ENCODE results near the gene AMZ1. TPM values are rescaled to one million over a fixed set of nuclear protein-coding genes. Genes with fewer than 3 reads are reported as not detected.

The AMZ1 gene
- total RNA-seq, 1 experiment from 2014 or later = 0.85 TPM

DNA sequence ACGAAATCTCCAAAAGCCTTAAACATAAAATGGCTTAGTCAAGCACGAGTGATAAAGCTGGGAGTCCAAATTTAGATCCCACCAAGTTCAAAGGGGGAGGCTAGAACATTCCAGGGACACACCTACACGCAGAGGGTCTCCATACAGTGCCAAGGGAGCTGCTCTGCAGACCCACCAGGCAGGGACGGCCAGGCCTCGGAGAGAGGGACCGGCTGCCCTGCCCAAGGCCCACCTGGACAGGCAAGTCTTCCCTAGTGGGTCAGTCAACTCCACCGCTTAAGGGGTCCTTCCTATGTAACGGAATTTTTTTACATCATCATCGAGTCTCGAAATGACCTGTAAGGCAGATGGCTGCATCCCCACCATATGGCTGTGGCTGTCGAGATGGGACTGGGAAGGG lies 28.5 kb downstream of the AMZ1 start:
- DNase-seq (ENCODE audit: low spot score) = no peak
- Mint-ChIP-seq H3K27me3 (ENCODE audit: low read depth) (no peaks in the 10 kb centered on the region), H3K4me3 (no peak overlapping the region), H3K9me3 (no peaks in the 10 kb centered on the region), H3K4me1 (peaks cover 6% of the 10 kb centered on the region), H3K36me3 (peaks cover 52% of the 10 kb centered on the region), H3K27ac (peak overlapping the region; percentile 79; the same call in 1 of the 2 replicates)
- ChIA-PET POLR2A (no interaction called here), CTCF (no interaction called here)
- ATAC-seq = no peak
- TF ChIP-seq, protein P1, sequence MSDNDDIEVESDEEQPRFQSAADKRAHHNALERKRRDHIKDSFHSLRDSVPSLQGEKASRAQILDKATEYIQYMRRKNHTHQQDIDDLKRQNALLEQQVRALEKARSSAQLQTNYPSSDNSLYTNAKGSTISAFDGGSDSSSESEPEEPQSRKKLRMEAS (CRISPR knock-in tag; IDR thresholded peaks at IDR 0.05) = no peak
- no peak for TF ChIP-seq ETV6 (CRISPR knock-in tag; IDR thresholded peaks at IDR 0.05)
- TF ChIP-seq, protein P2, sequence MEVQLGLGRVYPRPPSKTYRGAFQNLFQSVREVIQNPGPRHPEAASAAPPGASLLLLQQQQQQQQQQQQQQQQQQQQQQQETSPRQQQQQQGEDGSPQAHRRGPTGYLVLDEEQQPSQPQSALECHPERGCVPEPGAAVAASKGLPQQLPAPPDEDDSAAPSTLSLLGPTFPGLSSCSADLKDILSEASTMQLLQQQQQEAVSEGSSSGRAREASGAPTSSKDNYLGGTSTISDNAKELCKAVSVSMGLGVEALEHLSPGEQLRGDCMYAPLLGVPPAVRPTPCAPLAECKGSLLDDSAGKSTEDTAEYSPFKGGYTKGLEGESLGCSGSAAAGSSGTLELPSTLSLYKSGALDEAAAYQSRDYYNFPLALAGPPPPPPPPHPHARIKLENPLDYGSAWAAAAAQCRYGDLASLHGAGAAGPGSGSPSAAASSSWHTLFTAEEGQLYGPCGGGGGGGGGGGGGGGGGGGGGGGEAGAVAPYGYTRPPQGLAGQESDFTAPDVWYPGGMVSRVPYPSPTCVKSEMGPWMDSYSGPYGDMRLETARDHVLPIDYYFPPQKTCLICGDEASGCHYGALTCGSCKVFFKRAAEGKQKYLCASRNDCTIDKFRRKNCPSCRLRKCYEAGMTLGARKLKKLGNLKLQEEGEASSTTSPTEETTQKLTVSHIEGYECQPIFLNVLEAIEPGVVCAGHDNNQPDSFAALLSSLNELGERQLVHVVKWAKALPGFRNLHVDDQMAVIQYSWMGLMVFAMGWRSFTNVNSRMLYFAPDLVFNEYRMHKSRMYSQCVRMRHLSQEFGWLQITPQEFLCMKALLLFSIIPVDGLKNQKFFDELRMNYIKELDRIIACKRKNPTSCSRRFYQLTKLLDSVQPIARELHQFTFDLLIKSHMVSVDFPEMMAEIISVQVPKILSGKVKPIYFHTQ (CRISPR knock-in tag; IDR thresholded peaks at IDR 0.05) = no peak
- no peak for TF ChIP-seq NFATC4 (CRISPR knock-in tag; IDR thresholded peaks at IDR 0.05)
- no peak for TF ChIP-seq OVOL2 (CRISPR knock-in tag; IDR thresholded peaks at IDR 0.05; ENCODE audit: borderline replicate concordance)
- no peak for TF ChIP-seq NFYB (CRISPR knock-in tag; conservative IDR thresholded peaks at IDR 0.05; ENCODE audit: low read depth)
- TF ChIP-seq FOXK1 (CRISPR knock-in tag; IDR thresholded peaks at IDR 0.05) = no peak
- no peak for TF ChIP-seq RORB (CRISPR knock-in tag; IDR thresholded peaks at IDR 0.05)
- TF ChIP-seq, protein P3, sequence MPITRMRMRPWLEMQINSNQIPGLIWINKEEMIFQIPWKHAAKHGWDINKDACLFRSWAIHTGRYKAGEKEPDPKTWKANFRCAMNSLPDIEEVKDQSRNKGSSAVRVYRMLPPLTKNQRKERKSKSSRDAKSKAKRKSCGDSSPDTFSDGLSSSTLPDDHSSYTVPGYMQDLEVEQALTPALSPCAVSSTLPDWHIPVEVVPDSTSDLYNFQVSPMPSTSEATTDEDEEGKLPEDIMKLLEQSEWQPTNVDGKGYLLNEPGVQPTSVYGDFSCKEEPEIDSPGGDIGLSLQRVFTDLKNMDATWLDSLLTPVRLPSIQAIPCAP (CRISPR knock-in tag; IDR thresholded peaks at IDR 0.05) = no peak
- TF ChIP-seq, protein P4, sequence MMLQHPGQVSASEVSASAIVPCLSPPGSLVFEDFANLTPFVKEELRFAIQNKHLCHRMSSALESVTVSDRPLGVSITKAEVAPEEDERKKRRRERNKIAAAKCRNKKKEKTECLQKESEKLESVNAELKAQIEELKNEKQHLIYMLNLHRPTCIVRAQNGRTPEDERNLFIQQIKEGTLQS (CRISPR knock-in tag; conservative IDR thresholded peaks at IDR 0.05) = no peak
- TF ChIP-seq, protein P5, sequence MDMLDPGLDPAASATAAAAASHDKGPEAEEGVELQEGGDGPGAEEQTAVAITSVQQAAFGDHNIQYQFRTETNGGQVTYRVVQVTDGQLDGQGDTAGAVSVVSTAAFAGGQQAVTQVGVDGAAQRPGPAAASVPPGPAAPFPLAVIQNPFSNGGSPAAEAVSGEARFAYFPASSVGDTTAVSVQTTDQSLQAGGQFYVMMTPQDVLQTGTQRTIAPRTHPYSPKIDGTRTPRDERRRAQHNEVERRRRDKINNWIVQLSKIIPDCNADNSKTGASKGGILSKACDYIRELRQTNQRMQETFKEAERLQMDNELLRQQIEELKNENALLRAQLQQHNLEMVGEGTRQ (CRISPR knock-in tag; IDR thresholded peaks at IDR 0.05) = no peak

DNA sequence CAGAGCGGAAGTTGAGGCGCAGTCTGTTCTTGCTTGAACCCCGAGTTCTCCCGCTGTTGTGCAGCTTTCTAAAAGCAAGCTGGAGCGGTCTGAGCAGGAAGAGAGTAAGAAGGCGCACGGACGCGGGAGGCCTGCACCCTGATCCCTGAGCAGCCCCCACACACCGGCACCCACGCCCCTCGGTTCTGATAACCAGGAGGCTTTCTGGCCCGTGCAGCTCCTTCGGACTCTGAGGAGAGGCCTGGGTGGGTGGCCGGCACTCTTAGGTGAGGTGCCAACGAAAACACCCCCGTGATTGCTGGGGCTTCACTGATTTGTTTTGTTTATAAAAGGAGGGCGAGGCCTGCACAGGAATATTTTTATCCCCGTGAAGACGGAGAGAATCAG lies 28.9 kb downstream of the AMZ1 start:
- TF ChIP-seq NFE2L1 (CRISPR knock-in tag; IDR thresholded peaks at IDR 0.05) = no peak
- TF ChIP-seq ATF1 (CRISPR knock-in tag; IDR thresholded peaks at IDR 0.05) = no peak
- DNase-seq (ENCODE audit: low spot score) (no peak), ATAC-seq (no peak)
- H3K27me3 Mint-ChIP-seq (ENCODE audit: low read depth) = no peaks in the 10 kb centered on the region
- H3K9me3 Mint-ChIP-seq = no peaks in the 10 kb centered on the region
- H3K36me3 Mint-ChIP-seq = peaks cover 52% of the 10 kb centered on the region
- peak overlapping the region; percentile 79; the same call in 1 of the 2 replicates for H3K27ac Mint-ChIP-seq
- H3K4me1 Mint-ChIP-seq = peaks cover 6% of the 10 kb centered on the region
- POLR2A ChIA-PET = no interaction called here
- CTCF ChIA-PET = interaction anchor here (1.1 kb wide), 1 partner anchor 14 kb away, joined by 3 read pairs; no protein-coding TSS in a partner anchor
- H3K4me3 Mint-ChIP-seq = no peak overlapping the region

DNA sequence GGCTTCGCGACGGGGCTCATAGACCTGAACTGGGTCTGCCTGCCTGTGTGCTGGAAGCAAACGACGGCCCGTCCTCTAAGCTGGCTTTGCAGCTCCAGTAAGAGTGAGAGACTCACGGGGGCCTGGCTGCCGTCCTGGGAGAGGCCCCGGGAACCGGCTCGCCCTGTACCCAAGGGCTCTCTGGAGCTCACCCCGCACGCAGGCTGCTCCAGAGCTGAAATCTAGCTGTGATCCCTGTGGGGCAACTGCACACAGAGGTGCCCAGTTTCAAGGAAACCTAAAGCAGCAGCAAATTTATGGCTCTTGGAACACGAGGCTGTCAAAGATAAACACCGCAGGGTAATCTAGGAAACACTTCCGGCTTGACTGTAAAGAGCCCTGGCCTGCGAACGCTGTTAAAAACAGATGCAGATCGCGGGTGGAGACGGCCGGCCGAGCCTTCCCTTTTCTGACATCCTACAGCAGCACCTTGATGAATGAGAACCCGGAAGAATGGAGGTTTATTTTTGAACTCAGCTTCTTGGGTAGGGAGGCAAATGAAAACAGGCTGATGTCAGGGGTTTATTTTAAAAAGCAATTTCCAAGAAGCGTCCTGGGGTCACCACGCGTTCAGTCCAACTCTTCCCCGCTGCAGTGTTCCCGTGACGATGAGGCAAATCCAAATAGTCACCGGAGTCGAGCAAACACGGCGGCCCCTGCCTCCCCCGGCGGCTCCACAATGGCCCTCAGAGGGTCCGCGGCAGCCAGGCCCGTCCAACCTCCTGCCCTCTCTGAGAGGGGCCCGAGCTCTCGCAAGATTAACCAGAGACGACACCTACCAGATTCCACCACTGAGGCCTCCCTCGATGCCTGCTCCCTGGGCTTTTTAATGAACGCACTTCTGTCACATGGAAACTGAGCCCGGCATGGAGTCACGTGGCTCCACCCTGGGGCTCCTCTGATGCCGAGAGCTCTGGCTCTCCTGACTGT lies 29.6 kb downstream of the AMZ1 start:
- H3K4me3 Mint-ChIP-seq = no peak overlapping the region
- H3K9me3 Mint-ChIP-seq = no peaks in the 10 kb centered on the region
- no peak overlapping the region; the same call in 1 of the 2 replicates for H3K27ac Mint-ChIP-seq
- peaks cover 6% of the 10 kb centered on the region for H3K4me1 Mint-ChIP-seq
- H3K36me3 Mint-ChIP-seq = peaks cover 52% of the 10 kb centered on the region
- ATAC-seq = no peak
- no peak for DNase-seq (ENCODE audit: low spot score)
- ChIA-PET POLR2A (no interaction called here), CTCF (interaction anchor here (1.0 to 2.4 kb wide), 12 partner anchors 8 to 266 kb away, joined by 3 to 63 read pairs (median 8); partner anchors contain the start of gene AMZ1)
- TF ChIP-seq MYBL2 (CRISPR knock-in tag; IDR thresholded peaks at IDR 0.05) (no peak), RELA (CRISPR knock-in tag; IDR thresholded peaks at IDR 0.05; ENCODE audit: borderline replicate concordance) (no peak), OVOL2 (CRISPR knock-in tag; IDR thresholded peaks at IDR 0.05; ENCODE audit: borderline replicate concordance) (no peak), SOX15 (CRISPR knock-in tag; IDR thresholded peaks at IDR 0.05) (no peak), NR2C2 (CRISPR knock-in tag; IDR thresholded peaks at IDR 0.05) (no peak), ZNF396 (CRISPR knock-in tag; IDR thresholded peaks at IDR 0.05; ENCODE audit: borderline replicate concordance) (no peak)
- TF ChIP-seq, protein P6, sequence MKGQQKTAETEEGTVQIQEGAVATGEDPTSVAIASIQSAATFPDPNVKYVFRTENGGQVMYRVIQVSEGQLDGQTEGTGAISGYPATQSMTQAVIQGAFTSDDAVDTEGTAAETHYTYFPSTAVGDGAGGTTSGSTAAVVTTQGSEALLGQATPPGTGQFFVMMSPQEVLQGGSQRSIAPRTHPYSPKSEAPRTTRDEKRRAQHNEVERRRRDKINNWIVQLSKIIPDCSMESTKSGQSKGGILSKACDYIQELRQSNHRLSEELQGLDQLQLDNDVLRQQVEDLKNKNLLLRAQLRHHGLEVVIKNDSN (CRISPR knock-in tag; IDR thresholded peaks at IDR 0.05) = no peak
- TF ChIP-seq, protein P3 (CRISPR knock-in tag; IDR thresholded peaks at IDR 0.05) = no peak
- H3K27me3 Mint-ChIP-seq (ENCODE audit: low read depth) = no peaks in the 10 kb centered on the region
